Posterior cingulate gyrus (tissue), 11 donors: ENCODE results near the gene CACNB1.

ENCODE experiments used
- DNase-seq, 10 donors: peaks; one replicate each; pipeline versions ENCODE4 v3.0.0 to v3.0.0-alpha.2; 2020 to 2021; ENCODE audit warnings: mixed read lengths in 3 of 10
- intact Hi-C: fragments of 100-400 bp; cut with DNase I; formaldehyde crosslinking; loops from one replicate; pipeline ENCODE4 v1.15.1; 2023

Gene CACNB1

DNA sequence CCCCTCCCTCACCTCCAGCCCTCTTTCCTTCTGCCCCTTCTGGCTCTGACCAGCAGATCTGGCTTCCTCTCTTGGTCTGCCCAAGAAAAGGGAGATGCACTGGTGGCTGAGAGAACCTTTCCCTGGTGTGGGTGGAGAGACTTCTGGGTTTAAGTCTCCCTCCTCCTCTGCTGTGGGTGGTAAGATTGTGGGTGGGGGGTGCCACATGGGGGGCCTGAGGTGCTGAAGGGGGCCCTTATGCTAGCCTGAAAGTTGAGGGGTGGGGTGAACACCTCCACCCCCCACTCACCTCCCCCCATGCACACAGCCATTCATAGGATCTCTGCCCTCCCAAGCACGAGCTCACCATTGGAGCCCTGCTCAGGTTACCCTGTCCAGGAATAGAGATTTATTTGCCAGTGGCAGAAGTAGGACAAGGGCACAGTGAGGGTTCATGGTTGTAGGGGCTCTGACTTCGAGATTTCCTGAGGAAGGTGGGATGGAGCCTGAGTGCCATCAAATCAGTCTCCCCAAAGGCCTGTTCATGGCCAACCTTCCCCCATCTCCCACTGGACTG, 30.0 kb upstream of the CACNB1 start:
- DNase-seq = peak in 2 of 10 donors; percentile 2 to 8
- intact Hi-C loops = no loop called here

GRCh38 chr17:39225959-39226683, 28.7 kb upstream of the CACNB1 start:
- peak in 9 of 10 donors; percentile 38 to 97 (median 81) for DNase-seq
- intact Hi-C loops = no loop called here

GRCh38 chr17:39225308-39225958, 28.0 kb upstream of the CACNB1 start, which contains the start of gene STAC2:
TSS of gene STAC2 (minus strand) at chr17:39225945. CDS start at chr17:39225502, 443 bp downstream.
- intact Hi-C loops = no loop called here
- DNase-seq = no peak

- DNase-seq = peak in 1 of 10 donors; percentile 84
- intact Hi-C loops = no loop called here
Measured at GRCh38 chr17:39224778-39225307, 27.4 kb upstream of the CACNB1 start.

DNA sequence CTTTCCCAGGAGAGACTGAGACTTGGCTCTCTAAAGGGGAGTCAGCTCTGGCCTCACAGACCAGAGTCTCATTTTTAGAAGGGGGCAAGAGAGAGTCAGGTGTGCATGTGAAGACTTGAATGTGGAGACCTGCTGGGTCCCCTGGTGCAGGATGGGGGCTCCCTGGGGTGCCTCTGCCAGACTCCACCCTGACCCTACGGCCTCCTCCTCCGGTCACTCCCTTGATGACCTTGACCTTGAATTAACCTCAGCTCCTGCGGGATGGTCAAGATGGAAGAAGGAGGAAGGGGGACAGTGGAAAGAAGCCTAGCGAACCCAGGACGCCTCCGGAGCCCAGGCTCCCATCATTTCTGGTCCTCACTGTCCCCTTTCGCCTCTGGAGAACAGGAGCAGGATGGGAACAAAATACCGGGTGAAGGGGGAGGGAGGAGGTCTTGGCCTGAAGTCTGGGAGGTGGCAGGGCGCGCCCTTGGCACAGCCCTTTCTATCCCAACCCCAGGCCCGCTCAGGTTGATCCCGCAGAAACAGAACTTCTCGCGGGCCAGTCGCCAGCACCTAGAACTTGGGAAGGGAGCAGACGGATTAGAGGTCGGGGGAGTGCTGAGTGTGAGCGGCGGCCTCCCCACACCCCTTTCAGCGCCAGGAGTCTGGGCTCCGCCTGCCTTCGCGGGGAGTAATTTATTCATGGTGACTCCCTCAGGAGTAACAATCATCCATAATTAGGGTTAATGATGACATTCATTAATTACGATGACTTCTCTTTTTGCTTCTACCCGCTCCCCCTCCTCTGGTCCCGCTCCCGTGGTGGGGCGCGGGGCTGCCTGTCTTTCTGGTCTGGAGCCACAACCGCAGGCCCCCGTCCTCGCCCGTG, 26.7 kb upstream of the CACNB1 start:
- no peak for DNase-seq
- intact Hi-C loops = no loop called here

GRCh38 chr17:39222866-39223834, 25.7 kb upstream of the CACNB1 start:
- no peak for DNase-seq
- intact Hi-C loops = no loop called here

- intact Hi-C loops = no loop called here
- DNase-seq = no peak
Measured at GRCh38 chr17:39222151-39222550, 24.7 kb upstream of the CACNB1 start.

DNA sequence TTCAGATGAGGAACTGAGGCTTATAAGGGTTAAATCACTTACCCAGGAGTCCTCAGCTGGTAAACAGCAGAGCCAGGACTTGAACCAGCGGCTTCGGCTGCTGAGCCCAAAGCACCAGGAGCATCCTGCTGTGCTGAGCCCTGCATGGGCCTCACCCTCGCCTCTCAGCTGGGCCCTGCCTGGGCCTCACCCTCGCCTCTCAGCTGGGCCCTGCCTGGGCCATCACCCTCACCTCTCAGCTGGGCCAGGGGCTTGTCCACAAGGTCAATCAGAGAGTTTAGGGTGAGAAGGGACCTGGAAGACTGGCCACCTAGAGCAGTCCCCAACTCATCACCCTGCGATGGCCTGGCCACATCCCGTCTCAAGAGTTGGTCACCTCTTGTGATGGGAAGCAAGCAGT, 24.1 kb upstream of the CACNB1 start:
- intact Hi-C loops = no loop called here
- no peak for DNase-seq

DNA sequence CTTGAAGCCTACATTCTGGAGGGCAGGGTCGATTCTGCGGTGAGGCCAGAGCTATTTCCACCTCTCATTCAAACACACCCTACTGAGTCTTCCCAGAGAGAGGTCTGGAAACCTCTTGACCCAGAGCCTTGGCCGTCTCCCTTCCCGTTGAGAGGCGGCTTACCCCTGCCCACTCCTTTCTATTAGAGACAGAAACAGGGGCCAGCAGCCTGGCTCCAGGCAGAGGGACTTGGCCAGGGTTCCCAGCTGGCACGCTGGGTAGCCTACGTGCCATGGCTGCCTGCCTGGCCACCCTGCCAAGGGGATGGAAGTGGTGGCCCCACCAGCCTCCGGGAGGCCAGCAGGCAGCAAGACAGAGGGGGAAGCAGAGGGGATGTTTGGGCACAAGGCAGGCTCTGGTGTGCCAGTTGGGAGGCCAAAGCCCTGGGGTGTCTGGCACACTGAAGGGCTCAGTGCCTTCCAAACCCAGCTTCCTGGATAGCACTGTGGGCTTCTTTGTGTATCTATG, 22.2 kb upstream of the CACNB1 start:
- peak in 7 of 10 donors; percentile 48 to 93 (median 77) for DNase-seq
- intact Hi-C loops = no loop called here

DNA sequence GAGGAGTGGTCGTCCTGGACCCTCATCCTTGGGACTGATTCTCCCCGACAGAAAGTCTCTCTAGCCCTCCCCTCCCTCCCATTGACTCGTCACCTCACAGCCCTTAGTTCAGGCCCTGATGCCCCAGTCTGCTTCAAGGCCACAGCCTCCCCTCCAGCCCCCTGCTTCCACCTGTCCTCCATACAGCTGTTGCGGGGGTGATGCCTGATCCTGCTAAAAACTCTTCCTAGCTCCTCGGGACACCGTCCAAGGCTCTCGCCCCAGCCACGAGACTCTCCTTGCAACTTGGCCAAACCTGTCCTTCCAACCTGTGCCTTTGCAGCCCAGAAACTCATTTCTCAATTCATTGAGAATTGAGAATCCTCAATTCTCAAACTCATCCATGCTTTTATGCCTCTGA, 21.4 kb upstream of the CACNB1 start:
- no peak for DNase-seq
- intact Hi-C loops = no loop called here

GRCh38 chr17:39217734-39218369, 20.4 kb upstream of the CACNB1 start:
- DNase-seq = no peak
- intact Hi-C loops = no loop called here

DNA sequence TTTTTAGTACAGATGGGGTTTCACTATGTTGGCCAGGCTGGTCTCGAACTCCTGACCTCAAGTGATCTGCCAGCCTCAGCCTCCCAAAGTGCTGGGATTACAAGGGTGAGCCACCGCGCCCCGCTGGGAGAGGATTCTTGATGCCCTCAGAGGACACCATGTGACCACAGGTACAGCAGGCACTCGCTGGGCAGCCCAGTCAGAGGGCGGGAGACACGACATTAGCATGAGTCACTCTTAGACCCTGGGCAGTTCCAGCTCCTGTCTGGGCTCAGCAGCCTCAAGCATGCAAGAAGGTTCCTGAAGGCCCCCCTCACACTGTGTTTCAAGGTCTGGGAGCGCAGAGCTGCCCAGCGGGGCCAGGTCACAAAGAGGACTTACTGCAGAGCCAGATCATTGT, 16.4 kb upstream of the CACNB1 start:
- intact Hi-C loops = no loop called here
- peak in 2 of 10 donors; percentile 71 to 83 for DNase-seq

- peak in 2 of 10 donors; percentile 80 to 81 for DNase-seq
- intact Hi-C loops = no loop called here
Measured at GRCh38 chr17:39212841-39213480, 15.5 kb upstream of the CACNB1 start.

DNA sequence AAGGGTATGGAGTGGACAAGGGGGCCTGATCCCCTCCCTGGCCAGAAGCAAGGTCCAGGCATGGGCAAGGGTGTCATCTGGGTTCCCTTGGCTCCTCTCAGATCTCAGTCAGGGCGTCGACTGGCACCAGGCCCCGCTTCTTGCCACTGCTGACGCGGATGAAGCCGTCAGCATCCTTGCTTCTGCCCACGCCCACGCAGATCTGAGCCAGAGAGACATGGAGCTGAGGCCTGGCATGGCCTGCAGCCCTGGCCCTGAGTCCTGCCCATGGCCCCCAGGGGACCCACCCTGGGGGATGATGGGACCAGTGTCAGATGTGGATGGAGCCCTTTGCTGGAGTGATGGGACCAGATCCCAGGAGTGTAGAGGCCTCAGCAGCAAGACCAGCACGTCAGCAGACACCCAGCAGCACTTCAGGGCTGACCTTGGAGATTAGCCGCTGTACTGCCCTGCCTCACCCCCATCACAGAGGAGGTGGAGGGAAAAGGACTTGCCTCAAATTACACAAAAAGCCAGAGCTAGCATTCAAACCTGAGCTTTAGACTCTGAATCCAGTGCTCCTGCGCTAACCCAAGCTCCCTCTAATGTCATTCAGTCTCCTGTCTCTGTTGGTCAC, 14.8 kb upstream of the CACNB1 start:
- intact Hi-C loops = no loop called here
- DNase-seq = peak in 6 of 10 donors; percentile 47 to 91 (median 76)

- no peak for DNase-seq
- intact Hi-C loops = no loop called here
Measured at GRCh38 chr17:39210093-39210434, 12.6 kb upstream of the CACNB1 start.

DNA sequence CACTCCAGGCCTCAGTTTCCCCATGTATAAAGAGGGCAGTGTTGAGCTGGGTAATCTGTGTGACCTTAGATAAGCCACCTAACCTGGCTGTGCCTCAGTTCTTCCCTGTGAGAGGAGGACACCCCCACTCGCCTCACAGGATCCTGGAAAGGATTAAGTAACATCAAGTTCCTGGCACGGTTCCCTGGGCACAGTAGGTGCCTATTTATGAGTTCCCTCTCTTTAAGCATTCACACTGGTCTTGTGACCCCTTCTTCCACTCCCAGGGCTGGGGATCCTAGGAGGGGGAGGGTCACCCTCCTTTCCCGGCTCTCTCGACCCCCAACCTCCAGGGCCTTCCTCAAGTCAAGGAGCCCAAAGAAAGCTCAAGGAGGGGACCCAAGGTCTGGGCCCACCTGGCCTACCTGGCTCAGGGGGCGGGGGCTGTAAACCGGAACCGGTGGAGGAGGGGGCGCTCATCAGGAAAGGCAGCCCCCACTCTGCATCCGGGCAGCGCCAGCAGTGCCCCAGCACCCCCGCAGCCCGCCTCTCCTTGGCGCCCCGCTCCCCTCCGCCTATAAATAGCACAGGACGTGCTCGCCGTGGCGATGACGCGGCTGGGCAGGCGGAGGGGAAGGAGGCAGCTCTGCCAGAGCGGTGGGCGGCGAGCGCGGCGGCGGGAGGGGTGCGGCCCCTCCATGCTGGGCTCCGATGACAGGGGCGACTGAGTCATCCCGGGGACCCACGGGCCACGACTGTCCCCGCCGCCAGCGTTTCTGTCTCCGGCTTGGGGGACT, 12.0 kb upstream of the CACNB1 start:
- DNase-seq = peak in 8 of 10 donors; percentile 32 to 96 (median 75)

GRCh38 chr17:39208893-39209292, 11.4 kb upstream of the CACNB1 start:
- peak in 1 of 10 donors; percentile 87 for DNase-seq
- intact Hi-C loops = loop anchor here (5.0 kb wide), 1 partner anchor 33 kb away; no protein-coding TSS in a partner anchor

More for the DNA sequence above, 12.0 kb upstream of the CACNB1 start:
- intact Hi-C loops = loop anchor here (5.0 kb wide), 1 partner anchor 33 kb away; no protein-coding TSS in a partner anchor
